Panc1 (cell line): ENCODE results near the gene RPGRIP1.

Source experiments
- CTCF ChIP-seq: fragments of 450-650 bp; IDR thresholded peaks from 2 replicates; pipeline ENCODE4 v1.5.1; 2017; ENCODE audit warnings: mild to moderate bottlenecking
- POLR2AphosphoS5 ChIP-seq: IDR thresholded peaks from 2 replicates; pipeline ENCODE4 v1.6.1; 2012; ENCODE audit warnings: mild to moderate bottlenecking, low read depth, low read length, moderate library complexity
- SIN3A ChIP-seq: IDR thresholded peaks from 2 replicates; pipeline ENCODE4 v1.6.1; 2012; ENCODE audit warnings: low read depth, mild to moderate bottlenecking, low read length, moderate library complexity, borderline replicate concordance; ENCODE audit not compliant: insufficient read depth
- TCF7L2 ChIP-seq: IDR thresholded peaks from 2 replicates; pipeline ENCODE4 v1.6.1; 2011; ENCODE audit warnings: mild to moderate bottlenecking, low read depth, low read length, inconsistent platforms
- TF ChIP-seq, protein P1 (sequence below), 2 experiments: IDR thresholded peaks; 2 replicates each; pipeline ENCODE4 v1.6.1; 2011 to 2012; ENCODE audit warnings: low read depth in 2 of 2, control low read depth in 1 of 2, low read length in 1 of 2, mild to moderate bottlenecking in 1 of 2, moderate library complexity in 1 of 2; ENCODE audit not compliant: insufficient read depth in 1 of 2

DNA sequence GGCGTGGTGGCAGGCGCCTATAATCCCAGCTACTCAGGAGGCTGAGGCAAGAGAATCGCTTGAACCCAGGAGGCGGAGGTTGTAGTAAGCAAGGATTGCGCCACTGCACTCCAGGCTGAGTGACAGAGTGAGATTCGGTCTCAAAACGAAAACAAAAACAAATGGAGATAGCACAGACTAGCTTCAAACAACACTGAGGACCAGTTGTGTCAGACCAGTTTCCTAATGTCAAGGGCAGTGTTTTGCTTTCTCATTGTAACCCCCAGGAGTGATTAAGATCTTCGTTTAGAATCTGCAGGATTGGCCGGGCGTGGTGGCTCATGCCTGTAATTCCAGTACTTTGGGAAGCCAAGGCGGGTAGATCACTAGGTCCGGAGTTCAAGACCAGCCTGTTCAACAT, 18.5 kb downstream of the RPGRIP1 start:
- TF ChIP-seq CTCF: no peak
- TF ChIP-seq TCF7L2: no peak
- TF ChIP-seq SIN3A: no peak
- no peak for TF ChIP-seq POLR2AphosphoS5
- TF ChIP-seq, protein P1, sequence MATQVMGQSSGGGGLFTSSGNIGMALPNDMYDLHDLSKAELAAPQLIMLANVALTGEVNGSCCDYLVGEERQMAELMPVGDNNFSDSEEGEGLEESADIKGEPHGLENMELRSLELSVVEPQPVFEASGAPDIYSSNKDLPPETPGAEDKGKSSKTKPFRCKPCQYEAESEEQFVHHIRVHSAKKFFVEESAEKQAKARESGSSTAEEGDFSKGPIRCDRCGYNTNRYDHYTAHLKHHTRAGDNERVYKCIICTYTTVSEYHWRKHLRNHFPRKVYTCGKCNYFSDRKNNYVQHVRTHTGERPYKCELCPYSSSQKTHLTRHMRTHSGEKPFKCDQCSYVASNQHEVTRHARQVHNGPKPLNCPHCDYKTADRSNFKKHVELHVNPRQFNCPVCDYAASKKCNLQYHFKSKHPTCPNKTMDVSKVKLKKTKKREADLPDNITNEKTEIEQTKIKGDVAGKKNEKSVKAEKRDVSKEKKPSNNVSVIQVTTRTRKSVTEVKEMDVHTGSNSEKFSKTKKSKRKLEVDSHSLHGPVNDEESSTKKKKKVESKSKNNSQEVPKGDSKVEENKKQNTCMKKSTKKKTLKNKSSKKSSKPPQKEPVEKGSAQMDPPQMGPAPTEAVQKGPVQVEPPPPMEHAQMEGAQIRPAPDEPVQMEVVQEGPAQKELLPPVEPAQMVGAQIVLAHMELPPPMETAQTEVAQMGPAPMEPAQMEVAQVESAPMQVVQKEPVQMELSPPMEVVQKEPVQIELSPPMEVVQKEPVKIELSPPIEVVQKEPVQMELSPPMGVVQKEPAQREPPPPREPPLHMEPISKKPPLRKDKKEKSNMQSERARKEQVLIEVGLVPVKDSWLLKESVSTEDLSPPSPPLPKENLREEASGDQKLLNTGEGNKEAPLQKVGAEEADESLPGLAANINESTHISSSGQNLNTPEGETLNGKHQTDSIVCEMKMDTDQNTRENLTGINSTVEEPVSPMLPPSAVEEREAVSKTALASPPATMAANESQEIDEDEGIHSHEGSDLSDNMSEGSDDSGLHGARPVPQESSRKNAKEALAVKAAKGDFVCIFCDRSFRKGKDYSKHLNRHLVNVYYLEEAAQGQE (IDR thresholded peaks at IDR 0.05; ENCODE audit: insufficient read depth in 1 of 2, low read depth in 2 of 2, low read length in 1 of 2): no peak
